HEK293 (cell line): ENCODE data around the gene BBOX1.

Source experiments
- CTCF ChIA-PET: fragments of 350-600 bp; formaldehyde crosslinking; extraction: SDS; loops from one replicate; lab custom pipeline; 2021; ENCODE audit warnings: antibody characterized with exemption; lab: Yijun Ruan, JAX
- POLR2A ChIA-PET: fragments of 300-600 bp; formaldehyde crosslinking; extraction: SDS; loops from one replicate; lab custom pipeline; 2020; ENCODE audit warnings: antibody characterized with exemption, inconsistent platforms; lab: Yijun Ruan, JAX
- H3K27ac ChIP-seq: fragments of 200-500 bp; sonication (Bioruptor generic); 2 replicates; pipeline ENCODE4 v1.5.1; 2014; ENCODE audit warnings: low read depth, low read length, control low read depth, inconsistent platforms; ENCODE audit errors: extremely low read depth
- H3K36me3 ChIP-seq, 2 experiments: fragments of 200-500 bp in 1 of 2; sonication (Bioruptor generic) in 1 of 2; 1 replicate in 1 of 2; 2 replicates in 1 of 2; pipeline ENCODE4 v1.5.1; 2014 to 2017; ENCODE audit warnings: inconsistent platforms in 2 of 2, low read length in 2 of 2; ENCODE audit not compliant: control insufficient read depth in 2 of 2, insufficient read depth in 1 of 2
- H3K4me1 ChIP-seq: fragments of 200-500 bp; sonication (Bioruptor generic); 2 replicates; pipeline ENCODE4 v1.5.1; 2014; ENCODE audit warnings: mild to moderate bottlenecking, low read length, inconsistent platforms; ENCODE audit not compliant: control insufficient read depth, insufficient read depth
- H3K4me3 ChIP-seq: 2 replicates; pipeline ENCODE4 v1.5.1; 2011; ENCODE audit warnings: low read depth, mild to moderate bottlenecking, control low read depth, low read length, moderate library complexity
- H3K9me3 ChIP-seq: fragments of 200-500 bp; sonication (Bioruptor generic); 2 replicates; pipeline ENCODE4 v1.5.1; 2014; ENCODE audit warnings: low read depth, low read length, inconsistent platforms; ENCODE audit not compliant: control insufficient read depth, insufficient read depth
- BCL6B ChIP-seq: fragments of 450-650 bp; formaldehyde crosslinking; IDR thresholded peaks from 2 replicates; pipeline ENCODE4 v1.5.1; 2017; ENCODE audit warnings: missing biosample characterization, missing genetic modification characterization
- EGR2 ChIP-seq: fragments of 450-650 bp; formaldehyde crosslinking; IDR thresholded peaks from 2 replicates; pipeline ENCODE4 v1.5.1; 2016; ENCODE audit warnings: low read depth, missing biosample characterization, missing genetic modification characterization
- IKZF3 ChIP-seq: fragments of 450-650 bp; IDR thresholded peaks from 2 replicates; pipeline ENCODE4 v1.5.0; 2018; ENCODE audit warnings: missing biosample characterization, mild to moderate bottlenecking, missing genetic modification characterization, moderate library complexity
- KLF1 ChIP-seq: fragments of 450-650 bp; formaldehyde crosslinking; IDR thresholded peaks from 2 replicates; pipeline ENCODE4 v1.5.1; 2016; ENCODE audit warnings: missing biosample characterization, missing genetic modification characterization
- SCRT2 ChIP-seq: fragments of 450-650 bp; formaldehyde crosslinking; IDR thresholded peaks from 2 replicates; pipeline ENCODE4 v1.5.1; 2016; ENCODE audit warnings: missing biosample characterization, missing genetic modification characterization
- ZBTB7A ChIP-seq: fragments of 450-650 bp; formaldehyde crosslinking; IDR thresholded peaks from 2 replicates; pipeline ENCODE4 v1.5.1; 2016; ENCODE audit warnings: low read depth, missing biosample characterization, missing genetic modification characterization
- ZNF121 ChIP-seq: fragments of 450-650 bp; formaldehyde crosslinking; IDR thresholded peaks from 2 replicates; pipeline ENCODE4 v1.5.1; 2016; ENCODE audit warnings: missing biosample characterization, missing genetic modification characterization
- ZNF133 ChIP-seq: fragments of 450-650 bp; formaldehyde crosslinking; IDR thresholded peaks from 2 replicates; pipeline ENCODE4 v1.5.1; 2016; ENCODE audit warnings: missing biosample characterization, missing genetic modification characterization
- ZNF202 ChIP-seq: fragments of 450-650 bp; formaldehyde crosslinking; IDR thresholded peaks from 2 replicates; pipeline ENCODE4 v1.5.1; 2016; ENCODE audit warnings: missing biosample characterization, missing genetic modification characterization, borderline replicate concordance
- ZNF239 ChIP-seq: fragments of 450-650 bp; formaldehyde crosslinking; IDR thresholded peaks from 2 replicates; pipeline ENCODE4 v1.5.1; 2016; ENCODE audit warnings: missing biosample characterization, missing genetic modification characterization
- ZNF354C ChIP-seq: fragments of 450-650 bp; formaldehyde crosslinking; IDR thresholded peaks from 2 replicates; pipeline ENCODE4 v1.5.1; 2016; ENCODE audit warnings: missing biosample characterization, missing genetic modification characterization, low read depth, borderline replicate concordance
- ZNF366 ChIP-seq: fragments of 450-650 bp; formaldehyde crosslinking; conservative IDR thresholded peaks from 2 replicates; pipeline ENCODE4 v1.5.1; 2016; ENCODE audit warnings: missing biosample characterization, missing genetic modification characterization
- ZNF529 ChIP-seq: fragments of 450-650 bp; formaldehyde crosslinking; IDR thresholded peaks from 2 replicates; pipeline ENCODE4 v1.5.1; 2017; ENCODE audit warnings: missing genetic modification characterization, missing biosample characterization; ENCODE audit not compliant: insufficient replicate concordance
- ZNF707 ChIP-seq: fragments of 450-650 bp; formaldehyde crosslinking; IDR thresholded peaks from 2 replicates; pipeline ENCODE4 v1.5.1; 2016; ENCODE audit warnings: missing biosample characterization, missing genetic modification characterization
- ZSCAN23 ChIP-seq: fragments of 450-650 bp; formaldehyde crosslinking; IDR thresholded peaks from 2 replicates; pipeline ENCODE4 v1.5.1; 2016; ENCODE audit warnings: missing biosample characterization, missing genetic modification characterization
- ZSCAN4 ChIP-seq: fragments of 450-650 bp; formaldehyde crosslinking; IDR thresholded peaks from 2 replicates; pipeline ENCODE4 v1.5.1; 2017; ENCODE audit warnings: missing biosample characterization, missing genetic modification characterization
- TF ChIP-seq, protein P1 (sequence below): fragments of 450-650 bp; formaldehyde crosslinking; IDR thresholded peaks from 2 replicates; pipeline ENCODE4 v1.5.1; 2017; ENCODE audit warnings: missing biosample characterization, mild to moderate bottlenecking, missing genetic modification characterization, moderate library complexity
- TF ChIP-seq, protein P2 (sequence below): fragments of 450-650 bp; formaldehyde crosslinking; optimal IDR thresholded peaks from 2 replicates; pipeline ENCODE3; 2016; ENCODE audit warnings: missing biosample characterization, mild to moderate bottlenecking, missing genetic modification characterization
- TF ChIP-seq, protein P3 (sequence below): fragments of 450-650 bp; formaldehyde crosslinking; IDR thresholded peaks from 2 replicates; pipeline ENCODE4 v1.5.1; 2016; ENCODE audit warnings: missing biosample characterization, missing genetic modification characterization

The BBOX1 gene

GRCh38 chr11:27031754-27032153, 8.9 kb upstream of the BBOX1 start:
- TF ChIP-seq ZNF133 (tag by site-specific recombination) (no peak), KLF1 (no peak), ZSCAN23 (no peak), ZNF354C (tag by site-specific recombination) (no peak), ZSCAN4 (no peak), ZNF366 (tag by site-specific recombination) (no peak), ZBTB7A (tag by site-specific recombination) (no peak), ZNF239 (tag by site-specific recombination) (no peak)
- TF ChIP-seq, protein P1, sequence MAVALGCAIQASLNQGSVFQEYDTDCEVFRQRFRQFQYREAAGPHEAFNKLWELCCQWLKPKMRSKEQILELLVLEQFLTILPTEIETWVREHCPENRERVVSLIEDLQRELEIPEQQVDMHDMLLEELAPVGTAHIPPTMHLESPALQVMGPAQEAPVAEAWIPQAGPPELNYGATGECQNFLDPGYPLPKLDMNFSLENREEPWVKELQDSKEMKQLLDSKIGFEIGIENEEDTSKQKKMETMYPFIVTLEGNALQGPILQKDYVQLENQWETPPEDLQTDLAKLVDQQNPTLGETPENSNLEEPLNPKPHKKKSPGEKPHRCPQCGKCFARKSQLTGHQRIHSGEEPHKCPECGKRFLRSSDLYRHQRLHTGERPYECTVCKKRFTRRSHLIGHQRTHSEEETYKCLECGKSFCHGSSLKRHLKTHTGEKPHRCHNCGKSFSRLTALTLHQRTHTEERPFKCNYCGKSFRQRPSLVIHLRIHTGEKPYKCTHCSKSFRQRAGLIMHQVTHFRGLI (tag by site-specific recombination): no peak
- Histone ChIP-seq H3K27ac (no peak overlapping the region), H3K36me3 (no peaks in the 10 kb centered on the region), H3K4me3 (no peak overlapping the region), H3K4me1 (no peaks in the 10 kb centered on the region), H3K9me3 (no peaks in the 10 kb centered on the region)
- CTCF ChIA-PET: no interaction called here
- POLR2A ChIA-PET: no interaction called here

DNA sequence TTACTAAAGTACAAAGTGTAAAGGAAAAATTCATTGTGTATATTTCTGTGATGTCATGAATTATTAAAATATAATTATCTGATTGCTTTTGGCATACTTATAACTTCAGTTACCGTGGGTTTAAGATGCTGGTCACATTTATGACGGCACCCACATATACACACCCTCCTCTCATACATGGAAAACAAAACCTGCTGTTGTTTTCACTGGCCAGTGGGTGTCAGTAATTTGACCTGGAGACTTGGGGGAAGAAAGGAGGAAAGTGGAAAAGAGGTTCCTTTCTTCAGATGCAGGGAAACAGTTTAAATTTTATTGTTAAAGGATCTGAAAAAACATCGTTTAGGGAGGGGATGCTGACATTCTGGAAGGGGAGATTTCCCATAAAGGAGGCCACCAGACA, 742 bp upstream of the BBOX1 start:
- Histone ChIP-seq H3K27ac (no peak overlapping the region), H3K36me3 (no peaks in the 10 kb centered on the region), H3K4me1 (no peaks in the 10 kb centered on the region), H3K4me3 (no peak overlapping the region), H3K9me3 (no peaks in the 10 kb centered on the region)
- TF ChIP-seq, protein P2, sequence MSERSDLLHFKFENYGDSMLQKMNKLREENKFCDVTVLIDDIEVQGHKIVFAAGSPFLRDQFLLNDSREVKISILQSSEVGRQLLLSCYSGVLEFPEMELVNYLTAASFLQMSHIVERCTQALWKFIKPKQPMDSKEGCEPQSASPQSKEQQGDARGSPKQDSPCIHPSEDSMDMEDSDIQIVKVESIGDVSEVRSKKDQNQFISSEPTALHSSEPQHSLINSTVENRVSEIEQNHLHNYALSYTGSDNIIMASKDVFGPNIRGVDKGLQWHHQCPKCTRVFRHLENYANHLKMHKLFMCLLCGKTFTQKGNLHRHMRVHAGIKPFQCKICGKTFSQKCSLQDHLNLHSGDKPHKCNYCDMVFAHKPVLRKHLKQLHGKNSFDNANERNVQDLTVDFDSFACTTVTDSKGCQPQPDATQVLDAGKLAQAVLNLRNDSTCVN (tag by site-specific recombination): no peak
- TF ChIP-seq EGR2 (tag by site-specific recombination) (0 out of 2 replicates have a peak, but pooled peaks have one; percentile 8), ZNF121 (no peak), ZNF707 (tag by site-specific recombination) (no peak)
- POLR2A ChIA-PET: no interaction called here
- CTCF ChIA-PET: interaction anchor here (0.6 to 1.2 kb wide), 2 partner anchors 119 to 327 kb away, joined by 3 to 6 read pairs; no protein-coding TSS in a partner anchor

DNA sequence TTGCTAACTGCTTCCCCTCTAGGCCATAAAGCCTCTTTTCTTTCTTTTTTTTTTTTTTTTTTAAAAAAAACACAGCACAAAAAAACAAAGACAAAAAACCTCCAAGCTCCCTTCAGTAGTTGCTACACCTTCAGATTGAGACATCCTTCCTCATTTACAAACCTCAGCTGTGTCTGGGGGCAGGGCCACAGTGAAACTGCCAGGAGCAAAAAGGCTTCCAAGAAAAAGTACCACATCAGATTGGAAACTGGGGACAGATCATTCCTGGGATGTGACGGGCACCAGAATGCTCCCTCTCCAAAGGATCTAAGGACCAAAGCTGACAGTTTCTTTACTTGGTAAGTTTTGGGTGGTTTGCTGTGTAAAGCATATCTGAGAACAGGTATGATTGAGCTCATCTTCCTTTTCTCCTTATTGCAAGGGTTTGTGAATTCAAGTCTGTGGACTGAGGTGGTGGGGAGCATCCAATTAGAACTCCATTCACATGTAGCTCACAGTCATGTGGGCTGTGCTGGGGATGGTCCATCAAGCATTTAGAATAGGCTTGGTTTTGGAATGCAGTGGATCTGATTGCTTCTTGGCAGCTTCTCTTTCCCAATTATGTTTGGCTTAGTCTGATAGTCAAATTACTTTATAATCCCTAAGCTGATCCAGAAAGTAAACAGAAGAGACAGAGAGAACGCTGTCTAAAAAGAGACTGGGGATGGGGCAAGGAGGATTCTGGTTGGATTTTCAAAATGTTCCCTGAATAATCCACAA, 705 bp downstream of the BBOX1 start:
- Histone ChIP-seq H3K4me1 (no peaks in the 10 kb centered on the region), H3K9me3 (no peaks in the 10 kb centered on the region)
- CTCF ChIA-PET: interaction anchor here (0.6 to 1.2 kb wide), 5 partner anchors 14 to 130 kb away, joined by 3 to 6 read pairs (median 3); no protein-coding TSS in a partner anchor

More for the DNA sequence above, 705 bp downstream of the BBOX1 start:
- no peaks in the 10 kb centered on the region for H3K36me3 ChIP-seq
- TF ChIP-seq IKZF3 (tag by site-specific recombination) (no peak), EGR2 (tag by site-specific recombination) (no peak), BCL6B (no peak), SCRT2 (tag by site-specific recombination) (no peak), ZNF529 (tag by site-specific recombination) (no peak), ZNF202 (tag by site-specific recombination) (no peak)
- TF ChIP-seq, protein P3, sequence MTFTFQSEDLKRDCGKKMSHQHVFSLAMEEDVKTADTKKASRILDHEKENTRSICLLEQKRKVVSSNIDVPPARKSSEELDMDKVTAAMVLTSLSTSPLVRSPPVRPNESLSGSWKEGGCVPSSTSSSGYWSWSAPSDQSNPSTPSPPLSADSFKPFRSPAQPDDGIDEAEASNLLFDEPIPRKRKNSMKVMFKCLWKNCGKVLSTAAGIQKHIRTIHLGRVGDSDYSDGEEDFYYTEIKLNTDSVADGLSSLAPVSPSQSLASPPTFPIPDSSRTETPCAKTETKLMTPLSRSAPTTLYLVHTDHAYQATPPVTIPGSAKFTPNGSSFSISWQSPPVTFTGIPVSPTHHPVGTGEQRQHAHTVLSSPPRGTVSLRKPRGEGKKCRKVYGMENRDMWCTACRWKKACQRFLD: no peak
- TF ChIP-seq, protein P2 (tag by site-specific recombination): no peak
- no peak overlapping the region for H3K4me3 ChIP-seq
- POLR2A ChIA-PET: no interaction called here
- H3K27ac ChIP-seq: no peak overlapping the region
